ENCODE measurements around the gene METRN.

The METRN gene

GRCh38 chr16:723695-724094 is 8.8 kb downstream of the METRN start:
- no peak for DNase-seq (ENCODE audit: low spot score)

GRCh38 chr16:724188-725040 is 9.5 kb downstream of the METRN start:
- DNase-seq (ENCODE audit: low spot score) = no peak

GRCh38 chr16:725041-725376 is 10.1 kb downstream of the METRN start:
- DNase-seq (ENCODE audit: low spot score) = no peak

- DNase-seq (ENCODE audit: low spot score) = no peak
These were observed 10.7 kb downstream of the METRN start for GRCh38 chr16:725463-726187.

GRCh38 chr16:726188-726437 is 11.2 kb downstream of the METRN start:
- DNase-seq (ENCODE audit: low spot score) = no peak

GRCh38 chr16:726438-727290 is 11.7 kb downstream of the METRN start, which contains the start of the genes CCDC78 and HAGHL:
CCDC78 (minus strand) TSS chr16:726443; CDS start chr16:726367, 76 bp downstream.
HAGHL (plus strand) TSS chr16:727106; CDS start chr16:727510, 404 bp downstream.
- DNase-seq (ENCODE audit: low spot score) = no peak

GRCh38 chr16:727291-727977 is 12.5 kb downstream of the METRN start:
- DNase-seq (ENCODE audit: low spot score) = no peak

- DNase-seq (ENCODE audit: low spot score) = no peak
These were observed 13.4 kb downstream of the METRN start for GRCh38 chr16:728131-728889.

- DNase-seq (ENCODE audit: low spot score) = no peak
These were observed 14.2 kb downstream of the METRN start for GRCh38 chr16:728890-729744.

GRCh38 chr16:729768-730665 is 15.1 kb downstream of the METRN start:
- no peak for DNase-seq (ENCODE audit: low spot score)

- DNase-seq (ENCODE audit: low spot score) = no peak
These were observed 16.0 kb downstream of the METRN start for GRCh38 chr16:730666-731509.

- no peak for DNase-seq (ENCODE audit: low spot score)
These were observed 17.4 kb downstream of the METRN start for GRCh38 chr16:732332-732731.

GRCh38 chr16:732936-733335 is 18.0 kb downstream of the METRN start:
- peak; percentile 66 for DNase-seq (ENCODE audit: low spot score)

- no peak for DNase-seq (ENCODE audit: low spot score)
These were observed 18.7 kb downstream of the METRN start for GRCh38 chr16:733382-734207.

- peak; percentile 86 for DNase-seq (ENCODE audit: low spot score)
These were observed 19.5 kb downstream of the METRN start for GRCh38 chr16:734208-734980.

Measured in putamen (tissue), 1 donor.